Measurements from ENCODE around the gene TBC1D2B.

- no peak for TF ChIP-seq POLR2A (IDR thresholded peaks at IDR 0.05)
- no peak for TF ChIP-seq POLR2AphosphoS5 (IDR thresholded peaks at IDR 0.05)
- TF ChIP-seq, protein P1, sequence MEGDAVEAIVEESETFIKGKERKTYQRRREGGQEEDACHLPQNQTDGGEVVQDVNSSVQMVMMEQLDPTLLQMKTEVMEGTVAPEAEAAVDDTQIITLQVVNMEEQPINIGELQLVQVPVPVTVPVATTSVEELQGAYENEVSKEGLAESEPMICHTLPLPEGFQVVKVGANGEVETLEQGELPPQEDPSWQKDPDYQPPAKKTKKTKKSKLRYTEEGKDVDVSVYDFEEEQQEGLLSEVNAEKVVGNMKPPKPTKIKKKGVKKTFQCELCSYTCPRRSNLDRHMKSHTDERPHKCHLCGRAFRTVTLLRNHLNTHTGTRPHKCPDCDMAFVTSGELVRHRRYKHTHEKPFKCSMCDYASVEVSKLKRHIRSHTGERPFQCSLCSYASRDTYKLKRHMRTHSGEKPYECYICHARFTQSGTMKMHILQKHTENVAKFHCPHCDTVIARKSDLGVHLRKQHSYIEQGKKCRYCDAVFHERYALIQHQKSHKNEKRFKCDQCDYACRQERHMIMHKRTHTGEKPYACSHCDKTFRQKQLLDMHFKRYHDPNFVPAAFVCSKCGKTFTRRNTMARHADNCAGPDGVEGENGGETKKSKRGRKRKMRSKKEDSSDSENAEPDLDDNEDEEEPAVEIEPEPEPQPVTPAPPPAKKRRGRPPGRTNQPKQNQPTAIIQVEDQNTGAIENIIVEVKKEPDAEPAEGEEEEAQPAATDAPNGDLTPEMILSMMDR (IDR thresholded peaks at IDR 0.05) = no peak
- no peak for TF ChIP-seq EP300 (IDR thresholded peaks at IDR 0.05)
These were observed 91.5 kb downstream of the TBC1D2B start for GRCh38 chr15:77985931-77986480.

Measured in upper lobe of left lung (tissue), 4 donors.